GM06990 (cell line): ENCODE measurements around the gene CFAP97D2.

Experiments
- DNase-seq: peaks from one replicate; pipeline ENCODE4 v3.0.0-alpha.2; 2011; ENCODE audit not compliant: insufficient read length; ENCODE audit errors: extremely low read depth
- H3K27me3 ChIP-seq: replicated peaks from 2 replicates; pipeline ENCODE4 v1.6.0; 2011; ENCODE audit warnings: low read length; ENCODE audit not compliant: control insufficient read depth, insufficient read depth
- H3K36me3 ChIP-seq: 2 replicates; pipeline ENCODE4 v1.5.1; 2011; ENCODE audit warnings: low read length; ENCODE audit not compliant: control insufficient read depth, insufficient read depth
- H3K4me3 ChIP-seq: replicated peaks from 2 replicates; pipeline ENCODE4 v1.5.1; 2011; ENCODE audit warnings: low read depth, mild to moderate bottlenecking, control low read depth, low read length
- TF ChIP-seq, protein P1 (sequence below): IDR thresholded peaks from 2 replicates; pipeline ENCODE4 v1.5.1; 2011; ENCODE audit warnings: low read length, control low read depth, mild to moderate bottlenecking, inconsistent platforms; ENCODE audit not compliant: insufficient read depth, poor library complexity, severe bottlenecking

The CFAP97D2 gene

DNA sequence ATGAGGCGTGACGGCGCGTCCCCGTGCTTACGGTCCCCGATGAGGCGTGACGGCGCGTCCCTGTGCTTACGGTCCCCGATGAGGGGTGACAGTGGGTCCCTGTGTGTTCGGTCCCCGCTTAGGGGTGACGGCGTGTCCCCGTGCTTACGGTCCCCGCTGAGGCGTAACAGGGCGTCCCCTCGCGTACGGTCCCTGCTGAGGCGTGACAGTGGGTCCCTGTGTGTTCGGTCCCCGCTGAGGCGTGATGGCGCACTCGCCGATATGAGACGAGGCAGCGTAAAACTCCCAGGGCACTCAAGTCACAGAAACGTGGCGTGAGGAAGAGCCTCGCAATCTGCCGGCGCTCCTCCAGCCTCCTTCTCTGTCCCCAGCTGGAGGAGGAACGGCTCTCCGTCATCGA lies 20.9 kb downstream of the CFAP97D2 start:
- TF ChIP-seq, protein P1, sequence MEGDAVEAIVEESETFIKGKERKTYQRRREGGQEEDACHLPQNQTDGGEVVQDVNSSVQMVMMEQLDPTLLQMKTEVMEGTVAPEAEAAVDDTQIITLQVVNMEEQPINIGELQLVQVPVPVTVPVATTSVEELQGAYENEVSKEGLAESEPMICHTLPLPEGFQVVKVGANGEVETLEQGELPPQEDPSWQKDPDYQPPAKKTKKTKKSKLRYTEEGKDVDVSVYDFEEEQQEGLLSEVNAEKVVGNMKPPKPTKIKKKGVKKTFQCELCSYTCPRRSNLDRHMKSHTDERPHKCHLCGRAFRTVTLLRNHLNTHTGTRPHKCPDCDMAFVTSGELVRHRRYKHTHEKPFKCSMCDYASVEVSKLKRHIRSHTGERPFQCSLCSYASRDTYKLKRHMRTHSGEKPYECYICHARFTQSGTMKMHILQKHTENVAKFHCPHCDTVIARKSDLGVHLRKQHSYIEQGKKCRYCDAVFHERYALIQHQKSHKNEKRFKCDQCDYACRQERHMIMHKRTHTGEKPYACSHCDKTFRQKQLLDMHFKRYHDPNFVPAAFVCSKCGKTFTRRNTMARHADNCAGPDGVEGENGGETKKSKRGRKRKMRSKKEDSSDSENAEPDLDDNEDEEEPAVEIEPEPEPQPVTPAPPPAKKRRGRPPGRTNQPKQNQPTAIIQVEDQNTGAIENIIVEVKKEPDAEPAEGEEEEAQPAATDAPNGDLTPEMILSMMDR = no peak
- Histone ChIP-seq H3K27me3 (no peaks in the 10 kb centered on the region), H3K4me3 (no peak overlapping the region), H3K36me3 (no peaks in the 10 kb centered on the region)
- DNase-seq = no peak

DNA sequence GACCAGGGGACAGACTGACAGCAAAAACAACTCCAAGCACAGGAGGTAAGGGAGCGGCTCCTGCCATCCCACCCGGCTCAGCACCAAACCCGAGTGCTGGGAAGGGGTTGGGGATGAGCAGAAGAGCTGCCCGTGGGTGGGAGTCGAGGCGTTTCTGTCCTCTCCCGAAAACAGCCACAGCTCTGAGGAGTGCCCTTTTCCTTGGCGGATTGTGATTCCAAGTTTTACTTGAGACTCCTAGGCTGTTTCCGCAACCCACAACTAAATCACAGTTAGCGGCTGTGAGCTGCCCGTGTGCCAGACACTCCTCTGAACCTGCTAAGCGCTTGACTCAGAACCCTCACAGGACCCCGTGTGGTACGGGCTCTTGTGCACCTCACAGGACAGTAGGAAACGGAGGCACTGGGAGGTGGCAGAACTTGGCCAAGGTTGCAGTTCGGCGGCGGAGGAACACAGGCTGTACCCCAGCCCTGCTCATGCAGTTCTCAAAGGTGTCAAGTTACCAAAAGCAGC lies 21.4 kb downstream of the CFAP97D2 start:
- Histone ChIP-seq H3K36me3 (no peaks in the 10 kb centered on the region), H3K27me3 (no peaks in the 10 kb centered on the region), H3K4me3 (no peak overlapping the region)
- TF ChIP-seq, protein P1 = no peak
- no peak for DNase-seq

DNA sequence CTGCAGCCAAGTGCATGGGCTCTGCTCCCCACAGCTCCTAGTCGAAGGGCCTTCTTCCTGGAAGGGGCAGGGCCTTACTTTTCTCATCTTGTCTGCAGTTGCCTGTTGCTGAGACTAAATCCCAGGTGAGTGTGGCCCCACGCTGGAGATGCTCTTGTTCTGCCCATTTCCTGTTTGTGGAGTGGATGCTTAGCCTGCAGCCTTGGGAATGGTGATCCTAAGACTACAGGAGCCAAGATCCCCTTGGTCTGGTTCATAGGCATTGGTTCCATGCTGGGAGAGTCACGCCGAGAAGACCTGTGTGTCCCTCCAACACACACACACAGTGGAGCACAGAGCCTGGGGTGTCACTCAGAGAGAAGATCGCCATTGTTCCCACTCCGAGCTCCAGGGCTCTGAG lies 23.5 kb downstream of the CFAP97D2 start:
- Histone ChIP-seq H3K27me3 (no peaks in the 10 kb centered on the region), H3K36me3 (no peaks in the 10 kb centered on the region), H3K4me3 (no peak overlapping the region)
- TF ChIP-seq, protein P1 = no peak
- no peak for DNase-seq

DNA sequence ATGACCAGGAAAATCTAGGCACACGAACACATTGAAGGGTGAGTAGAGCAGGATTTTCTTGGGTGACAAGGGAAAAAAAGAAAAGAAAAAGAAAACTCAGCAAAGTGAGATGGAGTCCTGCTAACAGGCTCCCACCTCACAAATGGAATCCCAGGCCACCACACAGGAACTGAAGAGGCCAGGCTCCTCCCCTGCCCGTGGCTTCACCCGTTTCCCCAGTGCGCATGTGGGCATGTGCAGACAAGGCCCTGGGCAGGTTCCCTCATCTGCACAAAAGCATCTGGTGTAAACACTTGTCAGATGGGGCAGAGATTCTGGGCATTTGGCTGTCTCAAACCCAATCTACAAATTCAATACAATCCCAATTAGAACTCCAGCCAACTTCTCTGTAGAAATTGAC lies 24.5 kb downstream of the CFAP97D2 start:
- TF ChIP-seq, protein P1 = no peak
- no peak for DNase-seq

DNA sequence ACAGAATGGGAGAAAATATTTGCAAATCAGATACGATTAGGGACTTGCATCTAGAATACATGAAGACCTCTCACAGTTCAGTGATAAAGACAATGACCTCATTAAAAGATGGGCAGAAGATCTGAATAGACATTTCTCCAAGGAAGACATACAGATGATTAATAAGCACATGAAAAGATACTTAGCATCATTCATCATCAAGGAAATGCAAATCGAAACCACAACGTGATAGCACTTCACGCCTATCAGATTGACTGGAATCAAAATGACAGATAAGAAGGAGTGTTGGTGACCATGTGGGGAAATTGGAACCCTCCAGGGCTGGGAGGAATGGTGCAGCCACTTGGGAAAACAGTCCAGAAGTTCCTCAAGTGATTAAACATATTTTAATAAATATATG lies 25.8 kb downstream of the CFAP97D2 start:
- Histone ChIP-seq H3K36me3 (no peaks in the 10 kb centered on the region), H3K27me3 (no peaks in the 10 kb centered on the region), H3K4me3 (no peak overlapping the region)
- DNase-seq = no peak
- TF ChIP-seq, protein P1 = no peak

More for the DNA sequence above, 24.5 kb downstream of the CFAP97D2 start:
- H3K4me3 ChIP-seq = no peak overlapping the region
- H3K36me3 ChIP-seq = no peaks in the 10 kb centered on the region
- no peaks in the 10 kb centered on the region for H3K27me3 ChIP-seq

DNA sequence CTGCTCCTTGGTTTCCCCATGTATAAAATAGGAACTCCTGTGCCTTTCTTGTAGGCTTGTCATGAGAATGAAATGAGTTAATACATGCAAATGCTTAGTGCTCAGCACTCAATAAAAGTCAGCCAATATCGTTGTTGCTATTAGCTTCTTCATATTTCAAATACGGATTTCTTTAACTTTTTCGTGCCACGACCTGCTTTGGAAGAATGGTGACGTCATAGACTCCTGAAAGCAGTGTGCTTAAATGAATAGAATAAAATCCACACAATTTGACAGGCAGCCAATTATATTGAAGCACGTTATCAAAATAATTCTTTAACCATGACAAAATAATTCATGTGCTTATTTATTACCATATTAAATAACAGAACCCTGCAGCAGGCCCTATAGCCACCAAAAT lies 29.1 kb downstream of the CFAP97D2 start:
- Histone ChIP-seq H3K27me3 (no peaks in the 10 kb centered on the region; the same call in 1 of the 2 replicates), H3K36me3 (no peaks in the 10 kb centered on the region), H3K4me3 (no peak overlapping the region)
- TF ChIP-seq, protein P1 = no peak
- no peak for DNase-seq
